ENCODE results near the gene LINC00305. TPM values are rescaled to one million over a fixed set of nuclear protein-coding genes. Genes with fewer than 3 reads are reported as not detected.

The LINC00305 gene
- total RNA-seq, 1 donor from 2014 or later: not detected

- no peaks in the 10 kb centered on the region for H3K36me3 ChIP-seq
- no peak overlapping the region for H3K4me3 ChIP-seq
- no peaks in the 10 kb centered on the region for H3K27me3 ChIP-seq
- H3K27me3 Mint-ChIP-seq (ENCODE audit: insufficient read depth, low read depth): no peaks in the 10 kb centered on the region
- H3K27ac Mint-ChIP-seq: peak overlapping the region; percentile 65
- peak; percentile 9 for DNase-seq (ENCODE audit: low spot score)
- no peak for TF ChIP-seq EZH2 (IDR thresholded peaks at IDR 0.05)
- TF ChIP-seq, protein P1, sequence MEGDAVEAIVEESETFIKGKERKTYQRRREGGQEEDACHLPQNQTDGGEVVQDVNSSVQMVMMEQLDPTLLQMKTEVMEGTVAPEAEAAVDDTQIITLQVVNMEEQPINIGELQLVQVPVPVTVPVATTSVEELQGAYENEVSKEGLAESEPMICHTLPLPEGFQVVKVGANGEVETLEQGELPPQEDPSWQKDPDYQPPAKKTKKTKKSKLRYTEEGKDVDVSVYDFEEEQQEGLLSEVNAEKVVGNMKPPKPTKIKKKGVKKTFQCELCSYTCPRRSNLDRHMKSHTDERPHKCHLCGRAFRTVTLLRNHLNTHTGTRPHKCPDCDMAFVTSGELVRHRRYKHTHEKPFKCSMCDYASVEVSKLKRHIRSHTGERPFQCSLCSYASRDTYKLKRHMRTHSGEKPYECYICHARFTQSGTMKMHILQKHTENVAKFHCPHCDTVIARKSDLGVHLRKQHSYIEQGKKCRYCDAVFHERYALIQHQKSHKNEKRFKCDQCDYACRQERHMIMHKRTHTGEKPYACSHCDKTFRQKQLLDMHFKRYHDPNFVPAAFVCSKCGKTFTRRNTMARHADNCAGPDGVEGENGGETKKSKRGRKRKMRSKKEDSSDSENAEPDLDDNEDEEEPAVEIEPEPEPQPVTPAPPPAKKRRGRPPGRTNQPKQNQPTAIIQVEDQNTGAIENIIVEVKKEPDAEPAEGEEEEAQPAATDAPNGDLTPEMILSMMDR (IDR thresholded peaks at IDR 0.05): no peak
- no peak for TF ChIP-seq EZH2phosphoT487 (IDR thresholded peaks at IDR 0.05)
- H3K9me3 Mint-ChIP-seq: no peaks in the 10 kb centered on the region
- H3K9ac ChIP-seq: no peak overlapping the region
- H3K79me2 ChIP-seq (ENCODE audit: low read depth): no peaks in the 10 kb centered on the region
- no peaks in the 10 kb centered on the region for H4K20me1 ChIP-seq (ENCODE audit: low read depth)
- no peak overlapping the region for H3K4me2 ChIP-seq
- no peak overlapping the region for H3K4me3 Mint-ChIP-seq
- H3K4me1 Mint-ChIP-seq: peaks cover 9% of the 10 kb centered on the region
- H3F3A ChIP-seq (ENCODE audit: low read depth): no peaks in the 10 kb centered on the region
- no peak overlapping the region for H3K27ac ChIP-seq
- no peaks in the 10 kb centered on the region for H3K36me3 Mint-ChIP-seq
- H2AFZ ChIP-seq (replicated peaks): no peak overlapping the region
- H3K9me3 ChIP-seq (ENCODE audit: low read depth): no peaks in the 10 kb centered on the region
- H3K4me1 ChIP-seq: peaks cover 3% of the 10 kb centered on the region
Observed at GRCh38 chr18:64100116-64100922, 48.6 kb downstream of the LINC00305 start.

- Mint-ChIP-seq H3K27ac (no peak overlapping the region), H3K36me3 (no peaks in the 10 kb centered on the region), H3K4me3 (no peak overlapping the region), H3K4me1 (peaks cover 9% of the 10 kb centered on the region), H3K9me3 (no peaks in the 10 kb centered on the region), H3K27me3 (ENCODE audit: insufficient read depth, low read depth) (no peaks in the 10 kb centered on the region)
- Histone ChIP-seq H3K79me2 (ENCODE audit: low read depth) (no peaks in the 10 kb centered on the region), H3K4me2 (no peak overlapping the region), H3K36me3 (no peaks in the 10 kb centered on the region), H3K9me3 (ENCODE audit: low read depth) (no peaks in the 10 kb centered on the region), H3F3A (ENCODE audit: low read depth) (no peaks in the 10 kb centered on the region), H3K27ac (no peak overlapping the region), H3K27me3 (no peaks in the 10 kb centered on the region), H3K4me1 (peaks cover 3% of the 10 kb centered on the region), H4K20me1 (ENCODE audit: low read depth) (no peaks in the 10 kb centered on the region), H3K4me3 (no peak overlapping the region), H3K9ac (no peak overlapping the region), H2AFZ (replicated peaks) (no peak overlapping the region)
- no peak for DNase-seq (ENCODE audit: low spot score)
- TF ChIP-seq EZH2phosphoT487 (IDR thresholded peaks at IDR 0.05) (no peak), EZH2 (IDR thresholded peaks at IDR 0.05) (no peak)
- TF ChIP-seq, protein P1 (IDR thresholded peaks at IDR 0.05): no peak
Observed at GRCh38 chr18:64099244-64099643, 49.6 kb downstream of the LINC00305 start.

DNA sequence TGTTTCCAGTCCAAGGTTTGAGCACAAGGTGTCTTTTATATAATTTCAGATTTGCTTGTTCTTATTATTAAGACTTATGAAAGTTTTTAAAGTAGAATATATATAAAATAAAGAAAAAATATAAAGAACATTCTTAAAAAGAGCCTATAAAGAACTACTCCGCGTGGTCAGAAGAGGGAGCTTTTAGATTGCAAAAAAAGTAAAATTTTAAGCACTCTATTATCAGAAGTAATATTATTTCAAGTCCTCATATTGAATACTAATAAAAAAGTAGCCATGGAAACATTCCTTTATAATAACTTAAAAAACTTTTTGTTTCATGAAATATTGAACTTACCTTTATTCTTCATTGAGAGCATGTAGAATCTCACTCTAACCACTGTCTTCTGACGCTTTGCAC lies 51.4 kb downstream of the LINC00305 start:
- peaks cover 9% of the 10 kb centered on the region for H3K4me1 Mint-ChIP-seq
- Histone ChIP-seq H3K4me1 (peaks cover 3% of the 10 kb centered on the region), H3K27ac (no peak overlapping the region), H3K27me3 (no peaks in the 10 kb centered on the region), H3K79me2 (ENCODE audit: low read depth) (no peaks in the 10 kb centered on the region), H3K9me3 (ENCODE audit: low read depth) (no peaks in the 10 kb centered on the region), H3F3A (ENCODE audit: low read depth) (no peaks in the 10 kb centered on the region), H3K4me2 (no peak overlapping the region), H3K9ac (no peak overlapping the region), H2AFZ (replicated peaks) (no peak overlapping the region), H4K20me1 (ENCODE audit: low read depth) (no peaks in the 10 kb centered on the region), H3K4me3 (no peak overlapping the region), H3K36me3 (no peaks in the 10 kb centered on the region)
- H3K27me3 Mint-ChIP-seq (ENCODE audit: insufficient read depth, low read depth): peaks cover 1% of the 10 kb centered on the region
- no peak for DNase-seq (ENCODE audit: low spot score)
- H3K4me3 Mint-ChIP-seq: no peak overlapping the region
- H3K9me3 Mint-ChIP-seq: no peaks in the 10 kb centered on the region
- no peak overlapping the region for H3K27ac Mint-ChIP-seq
- TF ChIP-seq EZH2phosphoT487 (IDR thresholded peaks at IDR 0.05) (no peak), EZH2 (IDR thresholded peaks at IDR 0.05) (no peak)
- TF ChIP-seq, protein P1 (IDR thresholded peaks at IDR 0.05): peak; percentile 63
- no peaks in the 10 kb centered on the region for H3K36me3 Mint-ChIP-seq
